ENCODE data around the gene AOPEP. TPM values are rescaled to one million over a fixed set of nuclear protein-coding genes. Genes with fewer than 3 reads are reported as not detected.

Gene AOPEP
- total and polyA plus RNA-seq, 2 of the 13 experiments (the other 11 are each of a cell fraction or from before 2014, with no cell fraction given): 22.2 to 41.6 TPM

- TF ChIP-seq TERF1 (CRISPR knock-in tag; IDR thresholded peaks at IDR 0.05) (no peak), ZBTB43 (CRISPR knock-in tag; conservative IDR thresholded peaks at IDR 0.05) (no peak), FOXP1 (IDR thresholded peaks at IDR 0.05) (no peak), FOXP1 (CRISPR knock-in tag; IDR thresholded peaks at IDR 0.05) (no peak), ZNF124 (CRISPR knock-in tag; IDR thresholded peaks at IDR 0.05) (no peak), SP5 (CRISPR knock-in tag; IDR thresholded peaks at IDR 0.05; ENCODE audit: borderline replicate concordance, low read depth) (no peak), ZNF142 (CRISPR knock-in tag; IDR thresholded peaks at IDR 0.05) (no peak), NKX3-1 (CRISPR knock-in tag; IDR thresholded peaks at IDR 0.05) (no peak), KLF16 (CRISPR knock-in tag; IDR thresholded peaks at IDR 0.05) (no peak), GATAD2A (CRISPR knock-in tag; IDR thresholded peaks at IDR 0.05) (0 out of 2 replicates have a peak, but pooled peaks have one; percentile 43), HCFC1 (IDR thresholded peaks at IDR 0.05; ENCODE audit: low read depth, low read length) (no peak), MZF1 (CRISPR knock-in tag; IDR thresholded peaks at IDR 0.05; ENCODE audit: borderline replicate concordance) (no peak), CTCF (CRISPR knock-in tag; IDR thresholded peaks at IDR 0.05) (peak; percentile 44), THAP7 (CRISPR knock-in tag; IDR thresholded peaks at IDR 0.05) (no peak), ZNF414 (CRISPR knock-in tag; IDR thresholded peaks at IDR 0.05) (no peak), KMT2B (CRISPR knock-in tag; IDR thresholded peaks at IDR 0.05) (no peak), ZNF607 (CRISPR knock-in tag; IDR thresholded peaks at IDR 0.05; ENCODE audit: borderline replicate concordance) (no peak), TCF7L2 (IDR thresholded peaks at IDR 0.05; ENCODE audit: low read depth, low read length) (no peak)
Measured at GRCh38 chr9:95025213-95026147, 299.0 kb downstream of the AOPEP start (continued).
